Measurements from ENCODE around the gene CACNG4. TPM values are rescaled to one million over a fixed set of nuclear protein-coding genes. Genes with fewer than 3 reads are reported as not detected.

CACNG4 gene
- polyA plus RNA-seq, 6 donors from 2014 or later, result not detected

GRCh38 chr17:67052720-67053437 lies 88.4 kb downstream of the CACNG4 start:
- H3K4me3 Mint-ChIP-seq, result peak overlapping the region in 1 of 8 donors; percentile 35
- H3K36me3 Mint-ChIP-seq, result peaks cover 0 to 20% of the 10 kb centered on the region in 2 donors

GRCh38 chr17:67053438-67054000 lies 89.0 kb downstream of the CACNG4 start:
- H3K9me3 Mint-ChIP-seq, result peaks cover 4 to 20% (median 11%) of the 10 kb centered on the region in 7 donors
- peaks cover 0 to 13% of the 10 kb centered on the region in 2 donors for H3K36me3 Mint-ChIP-seq
- ATAC-seq (ENCODE audit: low read depth in 2 of 2), result no peak
- peak overlapping the region in 1 of 6 donors; percentile 51 for H3K27ac Mint-ChIP-seq
- no peaks in the 10 kb centered on the region for H3K27me3 Mint-ChIP-seq
- H3K4me3 Mint-ChIP-seq, result no peak overlapping the region
- H3K4me1 Mint-ChIP-seq, result peaks cover 5 to 11% (median 8%) of the 10 kb centered on the region in 3 donors
- DNase-seq, result no peak

More at GRCh38 chr17:67052720-67053437, 88.4 kb downstream of the CACNG4 start:
- Mint-ChIP-seq H3K9me3 (peaks cover 5 to 26% (median 18%) of the 10 kb centered on the region in 7 donors), H3K4me1 (peaks cover 5 to 11% (median 8%) of the 10 kb centered on the region in 3 donors), H3K27me3 (no peaks in the 10 kb centered on the region), H3K27ac (no peak overlapping the region)
- no peak for ATAC-seq (ENCODE audit: low read depth in 2 of 2)
- no peak for DNase-seq

- Mint-ChIP-seq H3K27me3 (no peaks in the 10 kb centered on the region), H3K36me3 (peaks cover 0 to 7% of the 10 kb centered on the region in 2 donors), H3K27ac (peak overlapping the region in 1 of 6 donors; percentile 51), H3K4me3 (no peak overlapping the region), H3K9me3 (peaks cover 0 to 14% (median 7%) of the 10 kb centered on the region in 7 donors), H3K4me1 (peaks cover 5 to 11% (median 8%) of the 10 kb centered on the region in 3 donors)
- no peak for ATAC-seq (ENCODE audit: low read depth in 2 of 2)
- DNase-seq, result no peak
These were observed 89.6 kb downstream of the CACNG4 start for GRCh38 chr17:67054011-67054591.

- no peak for DNase-seq
- H3K9me3 Mint-ChIP-seq, result peaks cover 0 to 9% (median 4%) of the 10 kb centered on the region in 7 donors
- H3K4me1 Mint-ChIP-seq, result peaks cover 5 to 11% (median 8%) of the 10 kb centered on the region in 3 donors
- H3K27ac Mint-ChIP-seq, result no peak overlapping the region
- no peaks in the 10 kb centered on the region for H3K27me3 Mint-ChIP-seq
- H3K36me3 Mint-ChIP-seq, result peaks cover 0 to 7% of the 10 kb centered on the region in 2 donors
- no peak for ATAC-seq (ENCODE audit: low read depth in 2 of 2)
- peak overlapping the region in 1 of 8 donors; percentile 48 for H3K4me3 Mint-ChIP-seq
These were observed 90.1 kb downstream of the CACNG4 start for GRCh38 chr17:67054608-67055007.

- Mint-ChIP-seq H3K27me3 (no peaks in the 10 kb centered on the region), H3K9me3 (peaks cover 0 to 5% (median 3%) of the 10 kb centered on the region in 7 donors), H3K36me3 (peaks cover 0 to 8% of the 10 kb centered on the region in 2 donors), H3K4me3 (peak overlapping the region in 1 of 8 donors; percentile 48), H3K27ac (peak overlapping the region in 1 of 6 donors; percentile 56), H3K4me1 (peaks cover 5 to 11% (median 8%) of the 10 kb centered on the region in 3 donors)
- ATAC-seq (ENCODE audit: low read depth in 2 of 2) (no peak), DNase-seq (no peak)
These were observed 90.5 kb downstream of the CACNG4 start for GRCh38 chr17:67055041-67055443.

- no peak overlapping the region for H3K4me3 Mint-ChIP-seq
- ATAC-seq (ENCODE audit: low read depth in 2 of 2), result no peak
- H3K27me3 Mint-ChIP-seq, result no peaks in the 10 kb centered on the region
- H3K27ac Mint-ChIP-seq, result peak overlapping the region in 2 of 6 donors; percentile 44 to 84
- peaks cover 0 to 15% of the 10 kb centered on the region in 2 donors for H3K36me3 Mint-ChIP-seq
- no peak for DNase-seq
- peaks cover 5 to 11% (median 8%) of the 10 kb centered on the region in 3 donors for H3K4me1 Mint-ChIP-seq
- peaks cover 0 to 6% (median 0%) of the 10 kb centered on the region in 7 donors for H3K9me3 Mint-ChIP-seq
These were observed 91.6 kb downstream of the CACNG4 start for GRCh38 chr17:67055811-67056745.

GRCh38 chr17:67056746-67057490 lies 92.4 kb downstream of the CACNG4 start:
- DNase-seq (no peak), ATAC-seq (ENCODE audit: low read depth in 2 of 2) (no peak)
- Mint-ChIP-seq H3K36me3 (peaks cover 0 to 15% of the 10 kb centered on the region in 2 donors), H3K27ac (no peak overlapping the region), H3K4me3 (no peak overlapping the region), H3K4me1 (peaks cover 5 to 11% (median 8%) of the 10 kb centered on the region in 3 donors), H3K9me3 (peaks cover 0 to 6% (median 0%) of the 10 kb centered on the region in 7 donors), H3K27me3 (no peaks in the 10 kb centered on the region)

GRCh38 chr17:67058036-67058435 lies 93.5 kb downstream of the CACNG4 start:
- peaks cover 0 to 15% of the 10 kb centered on the region in 2 donors for H3K36me3 Mint-ChIP-seq
- no peaks in the 10 kb centered on the region for H3K27me3 Mint-ChIP-seq
- no peak for DNase-seq
- ATAC-seq (ENCODE audit: low read depth in 2 of 2), result no peak
- peaks cover 0 to 6% (median 0%) of the 10 kb centered on the region in 7 donors for H3K9me3 Mint-ChIP-seq
- H3K27ac Mint-ChIP-seq, result peak overlapping the region in 1 of 6 donors; percentile 63
- H3K4me1 Mint-ChIP-seq, result peaks cover 5 to 11% (median 8%) of the 10 kb centered on the region in 3 donors
- no peak overlapping the region for H3K4me3 Mint-ChIP-seq

- H3K4me3 Mint-ChIP-seq, result no peak overlapping the region
- H3K27ac Mint-ChIP-seq, result no peak overlapping the region
- peaks cover 0 to 6% (median 0%) of the 10 kb centered on the region in 7 donors for H3K9me3 Mint-ChIP-seq
- peaks cover 0 to 14% of the 10 kb centered on the region in 2 donors for H3K36me3 Mint-ChIP-seq
- no peak for ATAC-seq (ENCODE audit: low read depth in 2 of 2)
- H3K27me3 Mint-ChIP-seq, result no peaks in the 10 kb centered on the region
- peaks cover 5 to 11% (median 8%) of the 10 kb centered on the region in 3 donors for H3K4me1 Mint-ChIP-seq
- DNase-seq, result no peak
These were observed 94.9 kb downstream of the CACNG4 start for GRCh38 chr17:67059372-67059771.

- no peak overlapping the region for H3K4me3 Mint-ChIP-seq
- DNase-seq, result no peak
- peaks cover 0 to 2% (median 0%) of the 10 kb centered on the region in 7 donors for H3K9me3 Mint-ChIP-seq
- peak overlapping the region in 1 of 6 donors; percentile 26 for H3K27ac Mint-ChIP-seq
- peaks cover 8 to 11% of the 10 kb centered on the region in 2 donors for H3K36me3 Mint-ChIP-seq
- no peaks in the 10 kb centered on the region for H3K4me1 Mint-ChIP-seq
- no peak for ATAC-seq (ENCODE audit: low read depth in 2 of 2)
- H3K27me3 Mint-ChIP-seq, result no peaks in the 10 kb centered on the region
These were observed 98.6 kb downstream of the CACNG4 start for GRCh38 chr17:67063141-67063540.

GRCh38 chr17:67066717-67067116 lies 102.2 kb downstream of the CACNG4 start:
- Mint-ChIP-seq H3K4me3 (no peak overlapping the region), H3K27ac (peak overlapping the region in 1 of 6 donors; percentile 85), H3K4me1 (no peaks in the 10 kb centered on the region), H3K27me3 (no peaks in the 10 kb centered on the region), H3K36me3 (peaks cover 0 to 14% of the 10 kb centered on the region in 2 donors), H3K9me3 (peaks cover 0 to 2% (median 0%) of the 10 kb centered on the region in 7 donors)
- DNase-seq (no peak), ATAC-seq (ENCODE audit: low read depth in 2 of 2) (no peak)
